Measurements from ENCODE around the gene LAMB4.

LAMB4 gene

DNA sequence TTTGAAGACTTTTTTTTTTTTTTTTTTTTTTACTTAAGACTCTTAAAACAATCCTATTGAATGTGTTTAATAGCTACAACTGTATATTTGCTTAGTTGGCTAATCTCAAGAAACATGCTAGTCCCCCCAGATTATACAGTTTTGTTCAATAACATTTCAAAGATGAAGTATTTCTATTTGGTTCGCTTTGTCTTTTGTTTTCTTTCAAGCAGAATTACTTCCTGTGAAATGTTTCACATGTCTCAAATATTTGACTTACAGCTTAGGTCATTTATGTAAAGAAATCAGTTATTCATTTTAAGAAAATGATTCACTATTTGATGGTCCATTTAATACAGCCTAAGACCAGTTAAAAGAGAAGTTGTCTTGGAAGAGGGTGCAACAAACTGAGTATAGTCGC, 114.4 kb downstream of the LAMB4 start:
- no peak for TF ChIP-seq CTCF (IDR thresholded peaks at IDR 0.05; ENCODE audit: insufficient read depth, low read length)
- no peak for TF ChIP-seq REST (IDR thresholded peaks at IDR 0.05; ENCODE audit: insufficient replicate concordance, low read depth)
- no peak for TF ChIP-seq GABPA (IDR thresholded peaks at IDR 0.05; ENCODE audit: low read depth)
- no peak for TF ChIP-seq POLR2AphosphoS5 (IDR thresholded peaks at IDR 0.05; ENCODE audit: low read depth)
- TF ChIP-seq SPI1 (IDR thresholded peaks at IDR 0.05; ENCODE audit: borderline replicate concordance, low read depth) = no peak
- Histone ChIP-seq H3K27ac (replicated peaks) (no peak overlapping the region), H3K4me3 (replicated peaks; ENCODE audit: insufficient read depth, low read length) (no peak overlapping the region), H3K27me3 (ENCODE audit: insufficient read depth, poor library complexity, severe bottlenecking) (no peaks in the 10 kb centered on the region)
- no peak for DNase-seq (ENCODE audit: low read depth in 1 of 2, low spot score in 1 of 2)

- Histone ChIP-seq H3K27me3 (ENCODE audit: insufficient read depth, poor library complexity, severe bottlenecking) (no peaks in the 10 kb centered on the region), H3K27ac (replicated peaks) (no peak overlapping the region), H3K4me3 (replicated peaks; ENCODE audit: insufficient read depth, low read length) (no peak overlapping the region)
- no peak for DNase-seq (ENCODE audit: low read depth in 1 of 2, low spot score in 1 of 2)
- TF ChIP-seq POLR2AphosphoS5 (IDR thresholded peaks at IDR 0.05; ENCODE audit: low read depth) (no peak), GABPA (IDR thresholded peaks at IDR 0.05; ENCODE audit: low read depth) (no peak), SPI1 (IDR thresholded peaks at IDR 0.05; ENCODE audit: borderline replicate concordance, low read depth) (no peak), REST (IDR thresholded peaks at IDR 0.05; ENCODE audit: insufficient replicate concordance, low read depth) (no peak), CTCF (IDR thresholded peaks at IDR 0.05; ENCODE audit: insufficient read depth, low read length) (no peak)
These were observed 115.1 kb downstream of the LAMB4 start for GRCh38 chr7:108014747-108015682.

DNA sequence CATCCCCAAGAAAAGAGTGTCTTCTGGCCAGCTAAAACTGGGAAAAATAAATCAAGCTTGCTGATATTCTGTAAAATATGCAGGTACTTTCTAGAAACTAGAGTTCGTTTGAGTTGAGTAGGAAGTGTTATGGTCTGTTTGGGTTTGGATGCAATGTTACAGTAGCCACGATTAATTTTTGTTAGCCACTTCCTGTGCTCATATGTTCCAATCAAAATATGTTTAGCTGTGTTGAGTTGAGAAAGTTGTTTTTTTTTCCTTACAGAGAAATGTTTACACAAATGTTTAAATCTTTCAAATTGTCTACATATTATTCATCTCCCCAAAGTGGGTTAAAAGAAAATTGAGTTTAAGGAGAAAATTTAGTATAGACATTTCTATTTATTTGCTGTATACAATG, 115.9 kb downstream of the LAMB4 start:
- TF ChIP-seq POLR2AphosphoS5 (IDR thresholded peaks at IDR 0.05; ENCODE audit: low read depth) (no peak), SPI1 (IDR thresholded peaks at IDR 0.05; ENCODE audit: borderline replicate concordance, low read depth) (no peak), REST (IDR thresholded peaks at IDR 0.05; ENCODE audit: insufficient replicate concordance, low read depth) (no peak), CTCF (IDR thresholded peaks at IDR 0.05; ENCODE audit: insufficient read depth, low read length) (no peak), GABPA (IDR thresholded peaks at IDR 0.05; ENCODE audit: low read depth) (no peak)
- Histone ChIP-seq H3K4me3 (replicated peaks; ENCODE audit: insufficient read depth, low read length) (no peak overlapping the region), H3K27me3 (ENCODE audit: insufficient read depth, poor library complexity, severe bottlenecking) (peaks cover 2% of the 10 kb centered on the region), H3K27ac (replicated peaks) (no peak overlapping the region)
- DNase-seq (ENCODE audit: low read depth in 1 of 2, low spot score in 1 of 2) = no peak
